Lower leg skin (tissue), 3 donors: ENCODE measurements around the gene FRS3.

ENCODE experiments used
- POLR2A ChIP-seq, 2 donors: fragments of 450-650 bp; IDR thresholded peaks; one replicate each; pipeline ENCODE4 v1.6.1; 2016 to 2017; ENCODE audit warnings: antibody characterized with exemption in 2 of 2, mild to moderate bottlenecking in 1 of 2, moderate library complexity in 1 of 2
- TF ChIP-seq, protein P1 (sequence below), 3 donors: fragments of 450-650 bp; IDR thresholded peaks; one replicate each; pipeline ENCODE4 v1.5.1; 2016; ENCODE audit warnings: antibody characterized with exemption in 3 of 3, mild to moderate bottlenecking in 3 of 3, moderate library complexity in 2 of 3

DNA sequence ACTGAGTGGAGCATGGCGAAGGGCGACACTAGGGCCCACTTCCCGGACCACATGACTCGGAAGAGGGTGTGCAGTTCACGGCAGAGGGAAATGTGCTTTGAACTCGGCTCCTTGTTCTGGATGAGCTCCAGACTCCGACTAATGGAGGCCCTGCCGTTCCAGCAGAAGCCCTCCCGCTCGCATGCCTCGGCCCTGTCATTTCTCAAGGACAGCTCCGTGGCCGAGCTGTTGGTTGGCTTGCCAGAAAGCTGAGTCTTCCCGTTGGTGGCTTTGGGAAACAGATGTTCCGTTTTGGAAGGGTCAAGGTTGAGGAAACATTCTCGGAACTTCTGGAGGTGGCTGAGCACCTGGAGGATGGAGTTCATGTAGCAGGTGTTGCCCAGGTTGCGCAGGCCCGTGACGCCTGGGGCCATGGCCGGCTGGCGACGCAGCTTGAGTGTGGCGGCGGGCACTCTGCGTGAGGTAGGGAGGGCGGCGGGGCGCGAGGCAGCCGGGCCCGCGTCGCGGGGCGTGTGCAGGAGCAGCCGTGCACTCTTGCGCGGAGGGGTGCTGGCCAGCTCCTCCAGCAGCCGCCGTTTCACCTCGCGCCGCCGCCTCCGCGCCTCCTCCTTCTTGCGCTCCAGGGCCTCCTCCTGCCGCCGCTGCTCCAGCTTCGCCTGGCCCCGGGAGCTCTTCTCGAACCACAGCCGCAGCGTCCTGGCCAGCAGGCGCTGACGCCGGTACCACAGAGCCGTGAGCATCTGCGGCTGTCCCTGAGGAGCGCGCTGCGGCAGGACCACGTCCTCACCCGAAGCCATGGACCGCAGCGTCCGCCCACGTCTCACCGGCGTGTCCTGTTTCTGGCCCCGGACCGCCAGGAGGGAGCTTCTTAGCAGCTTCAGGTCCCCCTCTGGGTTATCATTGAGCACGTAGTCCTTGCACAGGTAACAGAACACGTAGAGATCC, 26.4 kb upstream of the FRS3 start:
- TF ChIP-seq, protein P1, sequence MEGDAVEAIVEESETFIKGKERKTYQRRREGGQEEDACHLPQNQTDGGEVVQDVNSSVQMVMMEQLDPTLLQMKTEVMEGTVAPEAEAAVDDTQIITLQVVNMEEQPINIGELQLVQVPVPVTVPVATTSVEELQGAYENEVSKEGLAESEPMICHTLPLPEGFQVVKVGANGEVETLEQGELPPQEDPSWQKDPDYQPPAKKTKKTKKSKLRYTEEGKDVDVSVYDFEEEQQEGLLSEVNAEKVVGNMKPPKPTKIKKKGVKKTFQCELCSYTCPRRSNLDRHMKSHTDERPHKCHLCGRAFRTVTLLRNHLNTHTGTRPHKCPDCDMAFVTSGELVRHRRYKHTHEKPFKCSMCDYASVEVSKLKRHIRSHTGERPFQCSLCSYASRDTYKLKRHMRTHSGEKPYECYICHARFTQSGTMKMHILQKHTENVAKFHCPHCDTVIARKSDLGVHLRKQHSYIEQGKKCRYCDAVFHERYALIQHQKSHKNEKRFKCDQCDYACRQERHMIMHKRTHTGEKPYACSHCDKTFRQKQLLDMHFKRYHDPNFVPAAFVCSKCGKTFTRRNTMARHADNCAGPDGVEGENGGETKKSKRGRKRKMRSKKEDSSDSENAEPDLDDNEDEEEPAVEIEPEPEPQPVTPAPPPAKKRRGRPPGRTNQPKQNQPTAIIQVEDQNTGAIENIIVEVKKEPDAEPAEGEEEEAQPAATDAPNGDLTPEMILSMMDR (IDR thresholded peaks at IDR 0.05): no peak
- TF ChIP-seq POLR2A (IDR thresholded peaks at IDR 0.05): no peak
